HG03066 (cell line): ENCODE results near the gene MOCS1.

ENCODE experiments used
- ATAC-seq: cut with Tn5 transposase; IDR thresholded peaks from one replicate; pipeline ENCODE4 v1.9.1; 2021; ENCODE audit warnings: low read depth; ENCODE audit not compliant: unreplicated experiment

The MOCS1 gene

DNA sequence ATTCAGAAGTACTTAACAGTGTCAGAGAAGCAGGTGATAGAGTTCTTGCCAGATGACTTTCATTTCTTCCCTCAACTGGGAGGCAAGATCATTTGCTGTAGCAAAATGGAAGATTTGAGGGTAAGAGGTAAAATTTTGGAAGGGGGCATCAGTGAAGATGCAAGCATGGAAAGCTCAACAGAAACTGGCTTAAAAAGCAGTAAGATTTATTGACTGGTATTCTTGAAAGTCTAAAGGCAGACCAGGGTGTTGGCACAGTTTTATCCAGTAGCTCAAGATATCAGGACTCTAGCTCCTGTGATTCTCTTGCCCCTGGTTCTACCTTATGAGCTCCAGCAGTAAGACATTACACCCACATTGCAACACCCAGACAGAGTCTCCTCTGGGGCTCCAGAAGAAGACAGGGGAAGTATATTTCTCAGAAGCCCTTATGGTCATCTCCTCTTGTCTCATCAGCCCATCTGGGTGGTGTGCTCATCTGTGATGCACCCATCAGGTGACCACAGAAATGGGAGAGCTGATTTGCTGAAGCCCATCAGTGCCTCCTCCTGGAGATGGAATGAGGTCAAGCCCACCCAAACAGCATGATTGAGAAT, 16.0 kb upstream of the MOCS1 start:
- no peak for ATAC-seq

- no peak for ATAC-seq
These were observed 14.0 kb upstream of the MOCS1 start for GRCh38 chr6:39948199-39948791.

GRCh38 chr6:39947611-39948068, 13.4 kb upstream of the MOCS1 start:
- no peak for ATAC-seq

DNA sequence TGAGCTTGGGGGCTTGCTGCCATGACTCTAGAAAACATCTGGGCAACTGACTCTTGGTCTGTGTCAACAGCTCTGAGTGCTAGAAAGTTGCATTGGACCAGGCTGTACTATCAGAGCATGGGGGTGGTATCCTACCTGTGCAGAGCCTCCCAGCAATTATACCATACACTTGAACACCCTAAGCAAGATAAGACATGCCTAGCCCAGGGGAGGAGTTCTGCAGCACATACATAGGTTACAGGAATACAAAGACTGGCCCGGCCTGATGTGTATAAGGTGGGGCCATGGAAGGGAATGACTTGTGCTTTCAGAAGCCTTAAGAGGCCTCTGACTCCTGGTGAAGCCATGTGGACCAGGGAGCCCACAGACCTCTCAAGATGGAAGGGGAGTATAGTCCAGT, 11.4 kb upstream of the MOCS1 start:
- ATAC-seq = no peak

- no peak for ATAC-seq
These were observed 8.8 kb upstream of the MOCS1 start for GRCh38 chr6:39942903-39943580.

GRCh38 chr6:39941820-39942219, 7.6 kb upstream of the MOCS1 start:
- no peak for ATAC-seq

DNA sequence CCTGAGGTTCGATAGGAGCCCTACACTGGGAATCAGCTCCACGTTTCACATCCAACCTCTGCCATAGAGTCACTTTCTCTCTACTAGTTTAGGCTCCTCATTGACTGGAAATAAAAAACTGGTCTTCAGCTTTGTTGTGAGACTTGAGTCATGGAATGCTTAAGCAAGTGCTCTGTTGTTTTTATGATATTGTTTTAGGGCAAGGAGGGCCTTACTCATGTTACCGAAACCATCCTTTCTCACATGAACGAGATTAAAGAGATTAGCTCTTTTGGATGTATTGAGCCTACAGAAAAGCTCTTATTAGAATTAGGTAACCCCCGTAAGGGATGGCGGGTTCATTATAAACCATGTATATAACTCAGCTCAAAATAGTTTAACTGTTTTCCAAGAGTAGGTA, 6.9 kb upstream of the MOCS1 start:
- no peak for ATAC-seq

GRCh38 chr6:39938773-39939654, 4.8 kb upstream of the MOCS1 start:
- no peak for ATAC-seq

GRCh38 chr6:39937686-39938333, 3.5 kb upstream of the MOCS1 start:
- no peak for ATAC-seq

- no peak for ATAC-seq
These were observed 2.6 kb upstream of the MOCS1 start for GRCh38 chr6:39936857-39937256.

- no peak for ATAC-seq
These were observed 979 bp upstream of the MOCS1 start for GRCh38 chr6:39935241-39935640.

DNA sequence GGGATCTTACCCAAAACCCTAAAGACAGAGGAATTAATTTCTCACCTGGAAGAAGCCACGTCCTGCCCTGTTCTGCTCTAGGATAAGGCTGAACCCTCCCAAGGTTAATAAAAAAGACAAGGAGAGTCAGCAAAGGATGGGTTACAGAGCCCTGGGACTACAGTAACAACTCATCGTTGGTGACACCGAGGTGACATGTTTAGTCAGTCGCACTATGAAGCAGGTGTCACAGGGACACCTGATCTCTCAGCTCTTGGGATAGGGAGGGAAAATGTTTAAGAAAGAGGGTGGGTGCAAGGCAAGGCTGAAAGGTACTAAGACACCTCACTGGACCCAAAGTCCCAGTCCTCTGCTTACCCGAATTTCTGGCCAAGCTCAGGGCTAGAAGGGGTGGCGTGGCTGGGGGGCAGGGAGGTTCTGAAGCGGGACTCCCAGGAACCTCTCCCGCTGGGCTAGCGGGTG, 562 bp downstream of the MOCS1 start:
- no peak for ATAC-seq

DNA sequence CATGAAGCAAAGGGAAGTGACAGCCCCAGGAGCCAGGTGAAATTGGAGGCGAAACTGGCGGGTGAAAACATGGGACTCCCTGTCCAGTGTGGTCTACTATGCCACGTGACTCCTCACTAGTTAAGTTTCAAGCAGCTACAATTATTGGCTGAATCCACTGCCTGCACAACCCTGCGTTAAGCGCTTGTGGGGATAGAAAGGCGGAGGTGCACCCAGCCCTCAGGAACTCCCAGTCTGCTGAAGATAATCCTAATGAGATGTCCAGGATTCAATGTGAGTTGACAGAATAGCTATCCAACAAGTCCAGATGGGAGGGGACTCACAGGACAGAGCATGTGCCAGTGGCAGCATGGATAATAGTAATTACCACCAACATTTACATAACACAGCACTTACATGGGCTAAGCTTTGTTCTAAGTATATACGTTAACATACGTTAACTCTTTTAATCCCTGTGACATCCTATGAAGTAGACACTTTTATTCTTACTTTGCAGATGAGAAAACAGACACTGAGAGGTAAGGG, 1.8 kb downstream of the MOCS1 start:
- ATAC-seq = no peak

DNA sequence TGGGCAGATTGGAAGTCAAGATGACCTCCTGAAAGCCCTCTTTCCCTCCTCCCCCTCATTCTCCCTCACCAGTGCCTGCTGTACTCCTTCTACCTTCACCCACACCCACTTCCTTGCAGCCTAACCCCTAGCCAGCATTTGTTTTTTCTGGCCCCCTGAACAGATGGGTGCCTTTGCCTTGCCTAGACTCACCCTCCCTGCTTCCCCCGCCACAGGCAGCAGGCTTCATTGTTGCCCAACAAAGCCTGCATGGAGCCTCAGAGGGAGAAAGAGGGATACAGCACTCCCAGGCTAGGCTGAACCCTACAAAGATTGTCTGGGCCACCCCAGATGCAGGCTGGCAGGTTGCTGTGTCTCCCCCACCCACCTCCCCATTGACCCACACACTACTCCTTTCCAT, 2.7 kb downstream of the MOCS1 start:
- ATAC-seq = no peak

DNA sequence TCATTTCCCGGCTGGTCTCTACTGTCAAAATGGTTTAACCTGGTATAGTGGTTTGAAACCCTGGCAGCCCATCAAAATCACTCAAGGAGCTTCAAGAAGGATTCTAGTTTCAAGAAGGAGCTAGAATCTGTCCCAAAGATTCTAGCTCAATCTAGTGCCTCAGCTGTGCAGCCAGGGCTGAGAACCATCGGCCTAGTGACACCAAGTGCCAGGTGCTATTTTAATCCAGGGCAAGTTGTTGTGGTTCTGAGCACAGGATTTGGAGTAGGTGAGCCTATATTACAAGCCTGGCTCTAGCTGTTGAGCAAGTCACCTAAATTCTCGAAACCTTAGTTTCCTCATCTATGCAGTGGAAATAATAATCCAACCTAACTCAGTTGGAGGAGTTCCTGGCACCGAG, 3.7 kb downstream of the MOCS1 start:
- ATAC-seq = no peak

DNA sequence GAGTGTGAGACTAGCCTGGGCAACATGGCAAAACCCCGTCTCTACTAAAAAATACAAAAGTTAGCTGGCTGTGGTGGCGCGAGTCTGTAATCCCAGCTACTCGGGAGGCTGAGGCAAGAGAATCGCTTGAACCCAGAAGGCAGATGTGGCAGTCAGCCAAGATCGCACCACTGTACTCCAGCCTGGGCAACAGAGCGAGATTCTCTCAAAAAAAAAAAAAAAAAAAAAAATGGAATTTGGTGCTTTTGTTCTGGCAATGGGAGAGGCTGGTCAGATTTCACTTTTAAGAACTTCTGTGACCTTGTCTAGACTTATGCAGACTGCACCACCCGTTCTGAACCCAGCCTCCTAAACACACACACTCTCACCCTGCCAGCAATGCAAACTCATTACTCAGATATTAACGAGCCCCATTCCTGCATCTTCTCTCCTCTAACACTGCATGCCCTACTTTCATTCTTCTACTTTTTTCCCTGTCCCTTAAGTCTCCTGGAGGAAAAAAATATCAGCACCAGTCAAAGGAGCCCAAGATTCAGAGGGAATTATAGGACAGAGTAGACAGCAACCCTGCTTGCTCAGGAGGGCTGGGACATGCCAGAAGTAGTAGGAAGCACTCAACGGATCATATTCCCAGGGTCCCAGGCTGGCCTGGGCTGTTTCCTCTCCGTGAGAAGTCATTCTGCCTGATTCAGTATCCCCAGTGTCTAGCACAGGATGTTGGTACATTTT, 4.4 kb downstream of the MOCS1 start:
- ATAC-seq = no peak

- ATAC-seq = no peak
These were observed 5.1 kb downstream of the MOCS1 start for GRCh38 chr6:39929039-39929732.

DNA sequence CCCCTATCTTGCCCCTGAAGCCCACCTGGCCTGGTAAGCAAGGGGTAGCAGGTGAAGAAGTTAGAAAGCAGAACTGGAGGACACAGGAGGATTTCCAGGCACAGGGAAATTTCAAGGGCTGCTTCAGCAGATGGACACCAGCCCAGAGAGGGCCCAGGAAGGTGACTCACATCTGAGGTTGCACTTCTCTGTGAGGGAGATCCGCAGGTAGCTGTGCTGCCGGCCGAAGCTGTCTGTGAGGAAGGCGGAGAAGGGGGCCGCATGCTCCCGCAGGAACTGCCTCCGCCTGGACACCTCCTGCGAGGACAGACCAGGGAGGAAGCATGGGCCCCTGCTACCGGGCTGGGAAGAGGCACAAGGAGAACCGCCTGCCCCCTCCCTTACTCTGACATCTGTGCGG, 7.1 kb downstream of the MOCS1 start:
- ATAC-seq = no peak

DNA sequence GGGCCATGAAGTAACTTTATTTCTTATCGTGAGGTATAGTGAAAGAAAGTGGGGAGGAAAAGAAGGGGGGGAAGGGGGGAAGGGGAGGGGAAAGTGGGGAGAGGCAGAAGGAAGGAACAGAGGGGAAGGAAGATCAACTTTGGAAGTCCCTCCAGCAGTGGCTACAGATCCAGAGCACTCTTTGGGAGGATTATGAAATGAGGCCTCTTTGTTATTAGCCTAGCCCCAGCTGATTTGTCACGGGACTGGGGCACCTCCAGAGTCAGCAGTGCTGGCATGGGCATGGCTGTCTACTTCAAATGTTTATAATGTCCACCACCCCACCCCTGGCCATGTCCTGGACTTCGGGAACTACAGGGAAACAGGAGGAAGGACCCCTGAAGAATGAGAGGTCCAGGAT, 7.6 kb downstream of the MOCS1 start:
- no peak for ATAC-seq
